Mammary epithelial cell (primary cell): ENCODE data around the gene CHRM2.

Experiments
- EZH2 ChIP-seq: IDR thresholded peaks from 2 replicates; pipeline ENCODE4 v1.6.1; 2012; ENCODE audit warnings: low read length, inconsistent platforms, borderline replicate concordance
- TF ChIP-seq, protein P1 (sequence below), 2 donors: IDR thresholded peaks in 1 of 2; conservative IDR thresholded peaks in 1 of 2; 2 replicates each; pipeline ENCODE4 v1.5.1; 2011 to 2012; ENCODE audit warnings: inconsistent platforms in 2 of 2, low read length in 2 of 2, mild to moderate bottlenecking in 2 of 2, control low read depth in 1 of 2, low read depth in 1 of 2; ENCODE audit not compliant: insufficient read depth in 1 of 2; ENCODE audit errors: extremely low read depth in 1 of 2

DNA sequence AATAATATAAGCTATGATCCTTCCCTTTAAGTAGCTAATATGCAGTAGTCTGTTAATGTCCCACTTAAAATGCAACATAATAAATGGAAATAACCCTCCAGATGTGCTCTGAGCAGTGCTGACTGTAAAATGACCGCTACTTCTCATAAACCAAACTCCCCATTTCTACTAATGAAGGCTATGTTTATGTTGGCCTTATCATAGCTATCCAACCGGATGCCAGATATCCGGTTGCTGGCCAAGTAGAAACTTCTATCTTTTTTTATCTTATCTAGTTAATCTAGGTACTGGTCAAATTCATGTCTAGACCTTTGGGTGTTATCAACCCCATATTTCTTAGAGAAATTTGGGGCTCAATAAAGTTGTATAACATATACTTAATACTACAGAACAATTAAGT is 56.6 kb downstream of the CHRM2 start:
- TF ChIP-seq, protein P1, sequence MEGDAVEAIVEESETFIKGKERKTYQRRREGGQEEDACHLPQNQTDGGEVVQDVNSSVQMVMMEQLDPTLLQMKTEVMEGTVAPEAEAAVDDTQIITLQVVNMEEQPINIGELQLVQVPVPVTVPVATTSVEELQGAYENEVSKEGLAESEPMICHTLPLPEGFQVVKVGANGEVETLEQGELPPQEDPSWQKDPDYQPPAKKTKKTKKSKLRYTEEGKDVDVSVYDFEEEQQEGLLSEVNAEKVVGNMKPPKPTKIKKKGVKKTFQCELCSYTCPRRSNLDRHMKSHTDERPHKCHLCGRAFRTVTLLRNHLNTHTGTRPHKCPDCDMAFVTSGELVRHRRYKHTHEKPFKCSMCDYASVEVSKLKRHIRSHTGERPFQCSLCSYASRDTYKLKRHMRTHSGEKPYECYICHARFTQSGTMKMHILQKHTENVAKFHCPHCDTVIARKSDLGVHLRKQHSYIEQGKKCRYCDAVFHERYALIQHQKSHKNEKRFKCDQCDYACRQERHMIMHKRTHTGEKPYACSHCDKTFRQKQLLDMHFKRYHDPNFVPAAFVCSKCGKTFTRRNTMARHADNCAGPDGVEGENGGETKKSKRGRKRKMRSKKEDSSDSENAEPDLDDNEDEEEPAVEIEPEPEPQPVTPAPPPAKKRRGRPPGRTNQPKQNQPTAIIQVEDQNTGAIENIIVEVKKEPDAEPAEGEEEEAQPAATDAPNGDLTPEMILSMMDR (conservative IDR thresholded peaks at IDR 0.05 in 1 of 2, IDR thresholded peaks at IDR 0.05 in 1 of 2; ENCODE audit: extremely low read depth in 1 of 2, insufficient read depth in 1 of 2, low read depth in 1 of 2, low read length in 2 of 2) = no peak
- TF ChIP-seq EZH2 = no peak
